ENCODE measurements around the gene NINL.
A peak's percentile ranks its signal among the peaks of the same experiment; 100 is the strongest.
"Not testable (repeated sequence)": the region's sequence is repeated elsewhere in the genome, so short reads cannot be mapped to it uniquely, and the experiment has no call there.

NINL gene

GRCh38 chr20:25532971-25533391 lies 52.4 kb downstream of the NINL start:
- no peak for DNase-seq (ENCODE audit: low read depth)

GRCh38 chr20:25532015-25532751 lies 53.1 kb downstream of the NINL start:
- DNase-seq (ENCODE audit: low read depth) = no peak

- DNase-seq (ENCODE audit: low read depth) = no peak
Measured at GRCh38 chr20:25529295-25529951, 55.9 kb downstream of the NINL start.

- no peak for DNase-seq (ENCODE audit: low read depth)
Measured at GRCh38 chr20:25527949-25528348, 57.4 kb downstream of the NINL start.

GRCh38 chr20:25526446-25526845 lies 58.9 kb downstream of the NINL start:
- DNase-seq (ENCODE audit: low read depth) = no peak

- peak; percentile 92 for DNase-seq (ENCODE audit: low read depth)
Measured at GRCh38 chr20:25525867-25526266, 59.5 kb downstream of the NINL start.

- no peak for DNase-seq (ENCODE audit: low read depth)
Measured at GRCh38 chr20:25525295-25525694, 60.0 kb downstream of the NINL start.

GRCh38 chr20:25521382-25521781 lies 63.9 kb downstream of the NINL start:
- DNase-seq (ENCODE audit: low read depth) = no peak

GRCh38 chr20:25517124-25517523 lies 68.2 kb downstream of the NINL start:
- no peak for DNase-seq (ENCODE audit: low read depth)

GRCh38 chr20:25514747-25515340 lies 70.5 kb downstream of the NINL start:
- no peak for DNase-seq (ENCODE audit: low read depth)

GRCh38 chr20:25514195-25514594 lies 71.1 kb downstream of the NINL start:
- DNase-seq (ENCODE audit: low read depth) = no peak

- no peak for DNase-seq (ENCODE audit: low read depth)
Measured at GRCh38 chr20:25512709-25513108, 72.6 kb downstream of the NINL start.

GRCh38 chr20:25511183-25511582 lies 74.1 kb downstream of the NINL start:
- DNase-seq (ENCODE audit: low read depth) = no peak

GRCh38 chr20:25510721-25511120 lies 74.6 kb downstream of the NINL start:
- no peak for DNase-seq (ENCODE audit: low read depth)

- DNase-seq (ENCODE audit: low read depth) = no peak
Measured at GRCh38 chr20:25510202-25510601, 75.1 kb downstream of the NINL start.

GRCh38 chr20:25509084-25509483 lies 76.2 kb downstream of the NINL start:
- no peak for DNase-seq (ENCODE audit: low read depth)

- DNase-seq (ENCODE audit: low read depth) = no peak
Measured at GRCh38 chr20:25508083-25508770, 77.1 kb downstream of the NINL start.

- DNase-seq (ENCODE audit: low read depth) = no peak
Measured at GRCh38 chr20:25507385-25508082, 77.8 kb downstream of the NINL start.

GRCh38 chr20:25504366-25505135 lies 80.8 kb downstream of the NINL start:
- no peak for DNase-seq (ENCODE audit: low read depth)

- DNase-seq (ENCODE audit: low read depth) = no peak
Measured at GRCh38 chr20:25503936-25504335, 81.4 kb downstream of the NINL start.

- DNase-seq (ENCODE audit: low read depth) = not testable (repeated sequence)
Measured at GRCh38 chr20:25503051-25503639, 82.2 kb downstream of the NINL start.

Measured in GM04504 (cell line).